Fibroblast of pulmonary artery (primary cell): ENCODE measurements around the gene SPHKAP.
A peak's percentile ranks its signal among the peaks of the same experiment; 100 is the strongest.

Source experiments
- DNase-seq: peaks from one replicate; pipeline ENCODE4 v3.0.0-alpha.2; 2010; ENCODE audit warnings: low read depth
- H3K4me3 ChIP-seq: replicated peaks from 2 replicates; pipeline ENCODE4 v1.5.1; 2011; ENCODE audit warnings: low read depth, mild to moderate bottlenecking, control low read depth, low read length, moderate library complexity
- TF ChIP-seq, protein P1 (sequence below): IDR thresholded peaks from 2 replicates; pipeline ENCODE4 v1.5.1; 2011; ENCODE audit warnings: mild to moderate bottlenecking, control low read depth, low read length, inconsistent platforms; ENCODE audit errors: missing control alignments

SPHKAP gene

GRCh38 chr2:228037915-228038314 is 143.6 kb downstream of the SPHKAP start:
- H3K4me3 ChIP-seq: no peak overlapping the region
- DNase-seq: no peak
- TF ChIP-seq, protein P1, sequence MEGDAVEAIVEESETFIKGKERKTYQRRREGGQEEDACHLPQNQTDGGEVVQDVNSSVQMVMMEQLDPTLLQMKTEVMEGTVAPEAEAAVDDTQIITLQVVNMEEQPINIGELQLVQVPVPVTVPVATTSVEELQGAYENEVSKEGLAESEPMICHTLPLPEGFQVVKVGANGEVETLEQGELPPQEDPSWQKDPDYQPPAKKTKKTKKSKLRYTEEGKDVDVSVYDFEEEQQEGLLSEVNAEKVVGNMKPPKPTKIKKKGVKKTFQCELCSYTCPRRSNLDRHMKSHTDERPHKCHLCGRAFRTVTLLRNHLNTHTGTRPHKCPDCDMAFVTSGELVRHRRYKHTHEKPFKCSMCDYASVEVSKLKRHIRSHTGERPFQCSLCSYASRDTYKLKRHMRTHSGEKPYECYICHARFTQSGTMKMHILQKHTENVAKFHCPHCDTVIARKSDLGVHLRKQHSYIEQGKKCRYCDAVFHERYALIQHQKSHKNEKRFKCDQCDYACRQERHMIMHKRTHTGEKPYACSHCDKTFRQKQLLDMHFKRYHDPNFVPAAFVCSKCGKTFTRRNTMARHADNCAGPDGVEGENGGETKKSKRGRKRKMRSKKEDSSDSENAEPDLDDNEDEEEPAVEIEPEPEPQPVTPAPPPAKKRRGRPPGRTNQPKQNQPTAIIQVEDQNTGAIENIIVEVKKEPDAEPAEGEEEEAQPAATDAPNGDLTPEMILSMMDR: no peak

DNA sequence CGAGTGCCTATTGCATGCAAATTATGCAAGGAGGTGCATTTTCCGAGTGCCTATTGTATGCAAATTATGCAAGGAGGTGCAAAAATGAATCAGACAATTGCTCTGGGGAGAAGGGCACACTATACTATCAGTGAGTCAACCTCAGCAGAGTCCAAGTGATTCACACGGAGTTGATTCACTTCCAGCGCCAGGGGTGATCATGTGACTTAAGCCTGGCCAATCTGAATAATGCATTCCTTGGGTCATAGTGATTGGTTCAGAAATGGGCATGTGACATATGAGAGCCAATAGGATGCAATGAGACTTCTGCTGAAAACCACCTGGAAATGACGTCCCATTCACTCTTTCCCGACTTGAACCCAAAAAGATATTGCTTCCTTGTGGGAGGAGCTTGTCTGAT is 157.9 kb downstream of the SPHKAP start:
- peak; percentile 13 for DNase-seq
- TF ChIP-seq, protein P1: no peak
- no peak overlapping the region for H3K4me3 ChIP-seq

GRCh38 chr2:228018311-228018710 is 163.2 kb downstream of the SPHKAP start:
- no peak overlapping the region for H3K4me3 ChIP-seq
- TF ChIP-seq, protein P1: no peak
- DNase-seq: no peak

GRCh38 chr2:228017784-228018183 is 163.7 kb downstream of the SPHKAP start:
- TF ChIP-seq, protein P1: no peak
- H3K4me3 ChIP-seq: no peak overlapping the region
- DNase-seq: no peak

GRCh38 chr2:228016402-228016801 is 165.1 kb downstream of the SPHKAP start:
- TF ChIP-seq, protein P1: no peak
- no peak for DNase-seq
- H3K4me3 ChIP-seq: no peak overlapping the region

GRCh38 chr2:228015741-228016140 is 165.7 kb downstream of the SPHKAP start:
- TF ChIP-seq, protein P1: no peak
- DNase-seq: no peak
- no peak overlapping the region for H3K4me3 ChIP-seq

- DNase-seq: no peak
- H3K4me3 ChIP-seq: no peak overlapping the region
- TF ChIP-seq, protein P1: no peak
Measured at GRCh38 chr2:227996366-227996765, 185.1 kb downstream of the SPHKAP start.
